Parathyroid adenoma (tissue), 2 donors: Measurements from ENCODE around the gene SLC39A9.

ENCODE experiments used
- H2AFZ ChIP-seq: fragments of 300-600 bp; sonication (generic); one replicate; pipeline ENCODE4 v1.7.0; 2017; ENCODE audit warnings: antibody characterized with exemption, mild to moderate bottlenecking
- H3K27ac ChIP-seq: fragments of 300-600 bp; sonication (generic); one replicate; pipeline ENCODE4 v1.7.0; 2017
- H3K27me3 ChIP-seq: fragments of 300-600 bp; sonication (generic); one replicate; pipeline ENCODE4 v1.7.0; 2017; ENCODE audit warnings: low read length; ENCODE audit not compliant: control insufficient read depth, insufficient read depth
- H3K36me3 ChIP-seq: fragments of 300-600 bp; sonication (generic); one replicate; pipeline ENCODE4 v1.7.0; 2017; ENCODE audit warnings: low read length; ENCODE audit not compliant: control insufficient read depth, insufficient read depth
- H3K4me1 ChIP-seq: fragments of 300-600 bp; sonication (generic); one replicate; pipeline ENCODE4 v1.7.0; 2017; ENCODE audit warnings: control low read depth
- H3K4me2 ChIP-seq: fragments of 300-600 bp; sonication (generic); one replicate; pipeline ENCODE4 v1.7.0; 2017; ENCODE audit warnings: low read length
- H3K4me3 ChIP-seq: fragments of 300-600 bp; sonication (generic); one replicate; pipeline ENCODE4 v1.7.0; 2017; ENCODE audit warnings: low read depth, low read length
- H3K79me2 ChIP-seq: fragments of 300-600 bp; sonication (generic); one replicate; pipeline ENCODE4 v1.7.0; 2017; ENCODE audit warnings: control low read depth
- H3K9ac ChIP-seq: fragments of 300-600 bp; sonication (generic); one replicate; pipeline ENCODE4 v1.7.0; 2017; ENCODE audit warnings: mild to moderate bottlenecking
- H3K9me3 ChIP-seq: fragments of 300-600 bp; sonication (generic); one replicate; pipeline ENCODE4 v1.7.0; 2017; ENCODE audit warnings: low read length; ENCODE audit not compliant: control insufficient read depth
- TF ChIP-seq, protein P1 (sequence below): fragments of 300-600 bp; sonication (generic); IDR thresholded peaks from one replicate; pipeline ENCODE4 v1.7.0; 2017; ENCODE audit warnings: antibody characterized with exemption, mild to moderate bottlenecking
- donor health status: primary hyperparathyroidism.

The SLC39A9 gene

DNA sequence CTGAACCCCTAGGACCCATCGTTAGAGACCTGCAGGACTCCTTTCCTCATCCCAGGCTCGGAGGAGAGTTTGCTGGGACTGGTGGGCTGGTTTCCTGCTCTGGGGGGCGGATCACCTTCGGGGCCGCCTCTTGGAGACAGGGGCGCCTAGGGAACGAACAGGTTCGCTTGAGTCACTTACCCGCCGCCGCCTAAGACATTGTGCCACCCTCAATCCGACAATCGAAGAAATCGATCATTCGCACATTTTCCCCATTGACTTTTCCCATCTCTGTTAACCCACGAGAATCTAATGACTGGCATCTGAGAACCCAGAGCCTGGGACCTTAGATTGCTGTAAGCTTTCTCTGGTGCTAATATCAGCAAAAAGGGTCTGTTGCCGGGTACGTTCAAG is 322 bp downstream of the SLC39A9 start:
- Histone ChIP-seq H3K9me3 (no peaks in the 10 kb centered on the region), H3K4me2 (peak overlapping the region; percentile 97), H3K4me1 (peaks cover 20% of the 10 kb centered on the region), H3K9ac (no peak overlapping the region), H3K36me3 (no peaks in the 10 kb centered on the region), H2AFZ (peak overlapping the region; percentile 78), H3K4me3 (peak overlapping the region; percentile 93), H3K27me3 (no peaks in the 10 kb centered on the region), H3K79me2 (peaks cover 48% of the 10 kb centered on the region), H3K27ac (peak overlapping the region; percentile 90)
- TF ChIP-seq, protein P1, sequence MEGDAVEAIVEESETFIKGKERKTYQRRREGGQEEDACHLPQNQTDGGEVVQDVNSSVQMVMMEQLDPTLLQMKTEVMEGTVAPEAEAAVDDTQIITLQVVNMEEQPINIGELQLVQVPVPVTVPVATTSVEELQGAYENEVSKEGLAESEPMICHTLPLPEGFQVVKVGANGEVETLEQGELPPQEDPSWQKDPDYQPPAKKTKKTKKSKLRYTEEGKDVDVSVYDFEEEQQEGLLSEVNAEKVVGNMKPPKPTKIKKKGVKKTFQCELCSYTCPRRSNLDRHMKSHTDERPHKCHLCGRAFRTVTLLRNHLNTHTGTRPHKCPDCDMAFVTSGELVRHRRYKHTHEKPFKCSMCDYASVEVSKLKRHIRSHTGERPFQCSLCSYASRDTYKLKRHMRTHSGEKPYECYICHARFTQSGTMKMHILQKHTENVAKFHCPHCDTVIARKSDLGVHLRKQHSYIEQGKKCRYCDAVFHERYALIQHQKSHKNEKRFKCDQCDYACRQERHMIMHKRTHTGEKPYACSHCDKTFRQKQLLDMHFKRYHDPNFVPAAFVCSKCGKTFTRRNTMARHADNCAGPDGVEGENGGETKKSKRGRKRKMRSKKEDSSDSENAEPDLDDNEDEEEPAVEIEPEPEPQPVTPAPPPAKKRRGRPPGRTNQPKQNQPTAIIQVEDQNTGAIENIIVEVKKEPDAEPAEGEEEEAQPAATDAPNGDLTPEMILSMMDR: no peak

- Histone ChIP-seq H3K27me3 (no peaks in the 10 kb centered on the region), H3K9ac (no peak overlapping the region), H3K36me3 (no peaks in the 10 kb centered on the region), H3K4me2 (peak overlapping the region; percentile 97), H3K9me3 (no peaks in the 10 kb centered on the region), H3K27ac (no peak overlapping the region), H3K4me3 (peak overlapping the region; percentile 93), H3K4me1 (peaks cover 20% of the 10 kb centered on the region), H2AFZ (no peak overlapping the region), H3K79me2 (peaks cover 43% of the 10 kb centered on the region)
- TF ChIP-seq, protein P1: no peak
Observed at GRCh38 chr14:69399750-69400149, 1.3 kb downstream of the SLC39A9 start.

DNA sequence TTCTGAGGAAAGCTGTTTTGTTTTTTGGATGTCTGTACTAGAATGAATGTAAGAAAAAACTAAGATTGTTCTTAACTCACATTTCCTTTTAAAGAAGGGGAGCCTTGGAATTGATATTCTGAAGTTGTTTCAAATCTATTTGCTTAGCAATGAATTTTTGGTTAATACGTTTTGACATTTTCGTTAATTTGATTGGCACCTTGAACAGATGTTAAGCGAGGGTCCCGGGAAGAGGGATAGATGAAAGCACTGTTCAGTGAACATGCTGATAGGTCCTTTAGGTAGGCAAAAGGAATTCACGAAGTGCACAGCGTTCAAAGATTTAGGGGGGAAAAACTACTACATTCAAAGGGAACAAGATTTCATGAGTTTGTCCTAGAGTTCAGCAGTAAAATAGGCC is 1.7 kb downstream of the SLC39A9 start:
- H3K36me3 ChIP-seq: no peaks in the 10 kb centered on the region
- H3K27ac ChIP-seq: no peak overlapping the region
- H3K4me2 ChIP-seq: peak overlapping the region; percentile 97
- no peaks in the 10 kb centered on the region for H3K27me3 ChIP-seq
- H3K79me2 ChIP-seq: peaks cover 44% of the 10 kb centered on the region
- H3K4me3 ChIP-seq: peak overlapping the region; percentile 93
- no peak overlapping the region for H3K9ac ChIP-seq
- no peak overlapping the region for H2AFZ ChIP-seq
- TF ChIP-seq, protein P1: no peak
- H3K4me1 ChIP-seq: peaks cover 20% of the 10 kb centered on the region
- H3K9me3 ChIP-seq: no peaks in the 10 kb centered on the region

DNA sequence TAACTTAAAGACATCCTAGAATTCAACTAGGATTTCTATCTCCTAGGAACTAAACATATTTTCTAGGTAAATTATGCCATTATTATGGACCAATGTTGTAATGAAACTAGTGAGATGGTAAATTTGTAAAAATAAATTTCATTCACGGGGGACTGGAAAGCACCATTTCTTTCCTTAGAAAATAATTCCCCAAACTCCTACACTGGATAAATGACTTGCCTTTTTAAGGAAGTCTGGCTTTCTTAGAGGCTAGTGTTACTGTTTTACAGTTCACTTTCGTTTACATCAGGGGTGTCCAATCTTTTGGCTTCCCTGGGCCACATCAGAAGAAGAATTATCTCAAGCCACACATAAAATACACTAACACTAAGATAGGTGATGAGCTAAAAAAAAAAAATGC is 3.3 kb downstream of the SLC39A9 start:
- no peak overlapping the region for H3K9ac ChIP-seq
- TF ChIP-seq, protein P1: no peak
- H3K4me2 ChIP-seq: no peak overlapping the region
- peaks cover 19% of the 10 kb centered on the region for H3K4me1 ChIP-seq
- H3K4me3 ChIP-seq: no peak overlapping the region
- H3K36me3 ChIP-seq: no peaks in the 10 kb centered on the region
- H3K9me3 ChIP-seq: no peaks in the 10 kb centered on the region
- H2AFZ ChIP-seq: no peak overlapping the region
- no peak overlapping the region for H3K27ac ChIP-seq
- H3K79me2 ChIP-seq: peaks cover 47% of the 10 kb centered on the region
- H3K27me3 ChIP-seq: no peaks in the 10 kb centered on the region

GRCh38 chr14:69404478-69404877 is 6.0 kb downstream of the SLC39A9 start:
- H3K79me2 ChIP-seq: peaks cover 48% of the 10 kb centered on the region
- no peak overlapping the region for H3K27ac ChIP-seq
- H3K9me3 ChIP-seq: no peaks in the 10 kb centered on the region
- no peaks in the 10 kb centered on the region for H3K27me3 ChIP-seq
- no peak overlapping the region for H3K4me2 ChIP-seq
- H3K36me3 ChIP-seq: no peaks in the 10 kb centered on the region
- no peak overlapping the region for H3K4me3 ChIP-seq
- H3K4me1 ChIP-seq: peaks cover 13% of the 10 kb centered on the region
- no peak overlapping the region for H3K9ac ChIP-seq
- TF ChIP-seq, protein P1: no peak
- H2AFZ ChIP-seq: no peak overlapping the region
